HG02588 (cell line): Measurements from ENCODE around the gene LYZL1.
"Not testable (repeated sequence)": the region's sequence is repeated elsewhere in the genome, so short reads cannot be mapped to it uniquely, and the experiment has no call there.

Source experiments
- ATAC-seq: cut with Tn5 transposase; IDR thresholded peaks from one replicate; pipeline ENCODE4 v1.9.1; 2021; ENCODE audit warnings: mild to moderate bottlenecking, moderate library complexity; ENCODE audit not compliant: unreplicated experiment

Gene LYZL1

GRCh38 chr10:29288906-29289305 lies at the start of gene LYZL1:
TSS of gene LYZL1 (plus strand) at chr10:29289070. CDS start at chr10:29291868, 2,798 bp downstream.
- ATAC-seq, result not testable (repeated sequence)

DNA sequence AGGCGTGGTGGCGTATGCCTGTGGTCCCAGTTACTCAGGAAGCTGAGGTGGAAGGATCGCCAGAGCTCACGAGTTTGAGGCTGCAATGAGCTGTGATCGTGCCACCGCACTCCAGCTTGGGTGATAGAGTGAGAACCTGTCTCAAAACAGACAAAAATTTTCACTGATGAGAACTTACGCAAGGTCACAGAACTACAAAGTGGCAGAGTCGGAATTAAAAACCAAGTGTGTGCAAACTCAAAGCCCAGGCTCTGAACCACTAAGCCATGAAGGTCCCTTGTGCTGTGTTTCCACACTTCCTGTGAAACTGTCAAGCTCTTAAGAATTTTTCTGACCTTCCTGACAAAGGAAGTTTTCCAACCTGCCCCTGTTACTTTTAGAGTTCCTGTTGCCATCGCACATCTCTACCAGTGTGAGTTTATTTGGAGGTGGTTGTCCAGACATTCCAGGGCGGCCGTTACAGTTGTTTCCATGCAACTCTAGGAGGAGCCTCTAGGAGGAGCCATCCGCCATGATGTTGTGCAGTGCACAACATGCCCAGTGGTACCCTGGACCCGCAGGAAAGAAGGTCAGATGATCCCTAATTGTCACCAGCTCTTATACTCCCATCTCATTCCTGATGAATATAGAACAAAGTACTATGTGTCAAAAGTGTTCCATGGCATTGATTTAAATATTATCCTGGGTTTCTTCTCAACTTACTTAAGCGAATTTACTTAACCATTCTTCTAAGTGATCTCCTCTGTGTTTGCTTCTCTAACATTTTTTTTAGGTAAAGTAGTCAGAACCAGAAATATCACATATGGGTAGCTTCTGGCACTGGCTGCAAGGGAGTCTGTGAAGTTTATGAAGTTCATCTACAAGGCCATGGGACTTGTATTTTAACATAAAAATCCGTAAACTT lies 49.0 kb upstream of the LYZL1 start:
- ATAC-seq, result no peak

DNA sequence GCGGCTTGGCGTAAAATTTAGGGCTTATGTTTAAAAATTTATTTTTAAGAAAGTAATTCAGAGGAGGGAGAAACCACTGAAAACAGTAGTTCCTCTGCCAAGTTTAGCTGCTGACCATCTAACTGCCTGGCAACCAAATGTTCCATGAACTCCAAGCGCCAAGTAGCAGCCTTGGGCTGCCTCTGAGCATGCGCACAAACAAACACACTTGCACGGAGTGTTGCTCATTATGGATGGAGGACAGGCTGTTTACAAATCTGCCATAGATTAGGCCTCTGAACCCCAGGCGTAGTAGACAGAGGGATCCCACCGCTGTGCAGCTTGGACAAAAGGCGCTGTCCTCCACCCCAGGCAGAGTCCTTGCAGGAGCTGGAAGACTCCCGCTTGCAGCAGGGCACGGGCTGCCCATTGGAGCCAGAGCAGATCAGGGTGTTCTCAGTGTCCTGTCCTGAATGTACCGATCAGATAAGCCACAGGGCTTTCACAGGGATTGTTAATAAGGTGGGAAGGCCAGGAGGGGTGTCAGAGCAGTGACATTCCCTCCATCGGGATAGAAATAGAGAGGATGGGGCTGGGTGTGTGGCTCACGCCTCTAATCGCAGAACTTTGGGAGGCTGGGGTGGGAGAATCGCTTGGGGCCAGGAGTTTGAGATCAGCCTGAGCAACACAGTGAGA lies 47.7 kb upstream of the LYZL1 start:
- ATAC-seq, result no peak

GRCh38 chr10:29241925-29242324 lies 46.9 kb upstream of the LYZL1 start:
- no peak for ATAC-seq

DNA sequence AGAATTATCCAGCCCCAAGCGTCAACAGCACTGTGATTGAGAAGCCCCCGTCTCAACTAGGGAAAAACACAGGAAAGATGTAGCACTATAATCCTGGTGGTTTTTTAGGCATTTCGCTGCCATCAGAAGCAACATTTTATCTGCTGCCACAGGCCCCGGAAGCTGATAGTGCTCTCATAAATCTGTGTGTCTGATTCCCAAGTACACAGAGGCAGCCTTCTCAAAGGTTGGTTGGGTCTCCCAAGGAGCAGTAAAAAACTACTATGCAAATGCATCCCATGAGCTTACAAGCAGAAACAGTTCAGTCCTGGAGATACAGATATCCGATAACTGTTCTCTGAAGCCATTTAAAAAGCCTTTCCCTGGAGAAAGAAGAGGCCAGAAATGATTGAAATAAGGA lies 45.8 kb upstream of the LYZL1 start:
- no peak for ATAC-seq

- no peak for ATAC-seq
These were observed 45.1 kb upstream of the LYZL1 start for GRCh38 chr10:29243750-29244149.

DNA sequence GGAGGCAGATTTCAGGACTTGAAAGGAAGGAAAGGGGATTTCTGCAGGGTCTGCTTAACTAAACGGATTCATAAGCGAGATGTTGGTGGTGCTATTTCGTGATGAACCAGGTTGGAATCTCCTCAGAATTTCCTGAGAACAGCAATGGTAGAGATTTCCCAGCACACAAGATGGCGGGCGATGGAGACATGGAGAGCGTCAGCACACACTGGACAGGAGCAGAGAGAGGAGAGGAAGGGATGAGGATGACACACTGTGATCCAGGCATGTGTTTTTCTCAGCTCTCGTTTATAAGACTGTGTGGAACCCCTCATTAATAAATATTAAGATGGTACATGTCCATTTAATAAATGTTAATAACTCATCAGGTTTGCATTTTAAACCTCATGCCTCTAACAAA lies 43.9 kb upstream of the LYZL1 start:
- no peak for ATAC-seq

GRCh38 chr10:29245476-29245875 lies 43.4 kb upstream of the LYZL1 start:
- ATAC-seq, result no peak

DNA sequence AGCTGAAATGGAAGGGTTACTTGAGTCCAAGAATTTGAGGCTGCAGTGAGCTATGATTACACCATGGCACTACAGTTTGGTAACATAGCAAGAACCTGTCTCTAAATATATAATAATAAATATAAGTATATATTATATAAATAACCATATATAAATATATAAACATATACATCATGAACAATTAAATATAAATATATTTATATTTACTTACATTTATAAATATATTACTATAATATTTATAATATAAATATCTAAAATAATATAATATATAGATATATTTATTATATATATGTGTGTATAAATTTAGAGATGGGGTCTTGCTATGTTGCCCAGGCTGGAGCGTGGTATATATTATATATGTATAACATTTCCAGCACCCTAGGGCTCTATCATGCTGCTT lies 42.4 kb upstream of the LYZL1 start:
- no peak for ATAC-seq

DNA sequence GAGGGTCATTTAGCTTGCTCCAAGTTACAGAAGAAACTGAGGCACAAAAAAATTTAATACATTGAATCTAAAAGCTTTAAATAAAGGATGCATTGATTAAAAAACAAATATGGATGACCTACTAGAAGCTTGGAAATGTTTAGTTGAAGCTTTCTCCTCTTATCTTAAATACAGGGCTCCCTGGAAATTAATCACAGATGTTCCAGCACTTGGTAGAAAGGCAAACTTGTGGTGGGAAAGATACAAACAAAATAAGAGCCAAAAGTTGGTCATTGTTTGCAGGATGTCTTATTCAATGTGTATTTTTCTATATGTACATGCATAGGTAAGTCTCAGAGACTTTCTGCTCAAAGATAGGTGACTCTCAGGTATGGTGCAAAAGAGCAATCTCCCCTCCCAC lies 40.7 kb upstream of the LYZL1 start:
- no peak for ATAC-seq

DNA sequence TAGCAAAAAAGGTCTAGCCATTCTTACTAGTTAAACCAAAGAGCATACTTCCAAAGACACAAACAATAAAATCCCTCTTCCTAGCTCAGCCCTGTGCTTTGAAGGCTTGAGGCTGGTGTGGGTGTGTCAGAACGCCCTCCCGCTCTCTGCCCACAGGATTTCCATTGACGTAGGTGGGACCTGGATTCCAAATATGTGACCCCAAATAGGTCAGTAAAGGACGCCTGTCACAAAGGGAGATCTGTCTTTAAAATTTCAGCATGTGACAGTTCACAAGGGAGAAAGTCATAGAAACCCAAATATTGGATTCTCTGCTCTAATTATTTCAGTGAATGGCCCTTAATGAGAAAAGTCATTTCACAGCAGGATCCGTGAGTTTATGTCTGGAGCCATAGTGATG lies 39.9 kb upstream of the LYZL1 start:
- no peak for ATAC-seq

GRCh38 chr10:29250066-29250465 lies 38.8 kb upstream of the LYZL1 start:
- no peak for ATAC-seq

- no peak for ATAC-seq
These were observed 35.8 kb upstream of the LYZL1 start for GRCh38 chr10:29252811-29253689.

DNA sequence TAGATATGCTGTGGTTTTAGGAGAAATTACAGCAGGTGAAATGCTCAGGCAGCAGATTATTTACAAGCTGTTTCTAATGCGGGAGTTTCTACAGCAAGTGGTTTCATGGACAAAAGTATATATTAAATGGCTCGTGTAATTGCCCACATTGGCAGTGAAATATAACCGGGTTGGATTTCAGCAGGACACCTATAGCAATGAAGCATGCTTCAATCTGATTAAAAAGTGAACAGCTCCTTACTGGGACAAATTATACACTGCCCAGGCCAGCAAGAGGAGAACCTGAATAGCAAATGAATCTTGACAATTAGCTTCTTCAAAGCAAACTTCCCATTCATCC lies 35.2 kb upstream of the LYZL1 start:
- no peak for ATAC-seq

GRCh38 chr10:29254123-29255046 lies 34.5 kb upstream of the LYZL1 start:
- ATAC-seq, result no peak

DNA sequence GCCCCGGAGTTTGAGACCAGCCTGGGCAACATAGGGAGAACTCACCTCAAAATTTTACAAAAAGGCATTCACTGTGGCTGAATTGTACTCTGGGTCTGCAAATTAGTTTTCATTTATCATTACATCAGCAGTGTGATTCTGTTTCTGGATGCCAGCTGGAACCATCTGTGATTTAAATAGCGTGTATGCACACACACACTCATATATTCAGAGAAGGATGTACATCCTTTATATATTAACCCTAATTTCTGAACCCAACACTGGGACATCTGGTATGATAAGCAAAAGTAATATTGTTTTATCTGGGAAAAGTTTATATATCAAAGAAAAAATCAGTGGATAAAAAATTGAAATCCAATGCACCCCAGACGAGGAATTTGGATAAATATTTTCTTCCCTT lies 33.8 kb upstream of the LYZL1 start:
- no peak for ATAC-seq

DNA sequence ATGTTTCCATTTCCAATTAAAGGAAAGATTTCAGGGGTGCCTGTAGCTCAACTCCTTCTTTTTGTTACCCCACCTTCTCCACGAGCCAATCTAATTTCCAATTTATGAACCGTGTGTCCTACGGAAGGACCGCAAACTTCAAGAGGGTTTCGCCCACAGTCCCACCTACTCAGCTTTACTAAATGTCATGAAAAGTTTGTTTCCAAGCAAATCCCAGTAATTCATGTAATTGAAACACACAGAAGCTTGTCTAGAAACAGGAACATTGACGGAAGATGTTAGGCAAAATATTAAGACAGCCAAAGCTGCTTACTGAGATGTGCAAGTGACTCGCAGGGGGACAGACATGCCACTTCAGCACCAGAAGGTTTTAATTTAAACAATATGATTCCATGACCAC lies 32.9 kb upstream of the LYZL1 start:
- ATAC-seq, result no peak

- ATAC-seq, result no peak
These were observed 32.3 kb upstream of the LYZL1 start for GRCh38 chr10:29256586-29256985.

DNA sequence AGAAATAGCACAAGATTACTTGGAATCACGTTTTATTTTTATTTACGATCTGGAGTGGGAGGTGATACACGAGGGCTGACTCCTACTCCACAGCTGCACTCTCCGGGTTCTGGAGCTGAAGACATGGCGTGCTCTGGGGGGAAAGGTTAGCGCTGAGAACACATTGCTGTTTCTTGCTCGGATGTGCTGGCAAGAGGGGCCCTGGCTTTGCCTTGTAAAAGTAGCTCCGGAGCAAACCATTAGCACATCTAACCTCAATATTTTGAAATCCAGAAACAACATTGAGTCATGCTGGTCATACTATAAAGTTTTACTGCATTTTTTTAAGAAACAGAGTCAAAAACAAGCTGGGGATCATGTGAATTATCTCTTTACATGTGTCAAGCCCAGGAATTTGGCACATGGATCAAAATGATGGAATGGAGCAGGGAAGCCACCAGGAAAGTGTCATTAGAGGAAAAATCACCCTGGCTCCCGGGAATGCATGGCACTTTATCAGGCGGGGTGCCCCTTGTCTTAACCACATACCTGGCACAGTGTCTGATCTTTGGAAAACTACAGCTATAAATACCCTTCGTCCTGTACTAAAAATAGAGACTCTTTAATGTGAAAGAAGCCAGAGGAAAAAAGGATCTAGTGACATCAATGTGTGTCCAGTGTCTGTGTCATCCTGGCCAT lies 31.6 kb upstream of the LYZL1 start:
- ATAC-seq, result no peak

DNA sequence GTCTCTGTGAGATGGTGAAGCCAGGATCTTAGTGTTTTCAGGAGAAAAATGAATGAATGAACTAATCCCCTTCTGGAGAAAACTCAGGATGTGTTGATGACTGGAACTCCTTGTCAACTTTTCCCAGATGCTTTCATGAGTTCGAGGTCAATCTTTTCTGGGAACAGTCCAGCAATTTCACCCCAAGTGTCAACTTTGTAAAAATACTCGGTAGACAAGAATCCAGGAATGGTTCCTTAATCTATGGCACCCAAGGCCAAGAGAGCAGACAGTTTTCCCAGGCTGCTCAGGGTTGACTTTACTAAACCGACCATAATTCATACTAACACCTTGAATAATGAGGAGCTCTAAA lies 31.1 kb upstream of the LYZL1 start:
- no peak for ATAC-seq
